Measurements from ENCODE around the gene ZNF787.
"Not testable (repeated sequence)": the region's sequence is repeated elsewhere in the genome, so short reads cannot be mapped to it uniquely, and the experiment has no call there.

Gene ZNF787

DNA sequence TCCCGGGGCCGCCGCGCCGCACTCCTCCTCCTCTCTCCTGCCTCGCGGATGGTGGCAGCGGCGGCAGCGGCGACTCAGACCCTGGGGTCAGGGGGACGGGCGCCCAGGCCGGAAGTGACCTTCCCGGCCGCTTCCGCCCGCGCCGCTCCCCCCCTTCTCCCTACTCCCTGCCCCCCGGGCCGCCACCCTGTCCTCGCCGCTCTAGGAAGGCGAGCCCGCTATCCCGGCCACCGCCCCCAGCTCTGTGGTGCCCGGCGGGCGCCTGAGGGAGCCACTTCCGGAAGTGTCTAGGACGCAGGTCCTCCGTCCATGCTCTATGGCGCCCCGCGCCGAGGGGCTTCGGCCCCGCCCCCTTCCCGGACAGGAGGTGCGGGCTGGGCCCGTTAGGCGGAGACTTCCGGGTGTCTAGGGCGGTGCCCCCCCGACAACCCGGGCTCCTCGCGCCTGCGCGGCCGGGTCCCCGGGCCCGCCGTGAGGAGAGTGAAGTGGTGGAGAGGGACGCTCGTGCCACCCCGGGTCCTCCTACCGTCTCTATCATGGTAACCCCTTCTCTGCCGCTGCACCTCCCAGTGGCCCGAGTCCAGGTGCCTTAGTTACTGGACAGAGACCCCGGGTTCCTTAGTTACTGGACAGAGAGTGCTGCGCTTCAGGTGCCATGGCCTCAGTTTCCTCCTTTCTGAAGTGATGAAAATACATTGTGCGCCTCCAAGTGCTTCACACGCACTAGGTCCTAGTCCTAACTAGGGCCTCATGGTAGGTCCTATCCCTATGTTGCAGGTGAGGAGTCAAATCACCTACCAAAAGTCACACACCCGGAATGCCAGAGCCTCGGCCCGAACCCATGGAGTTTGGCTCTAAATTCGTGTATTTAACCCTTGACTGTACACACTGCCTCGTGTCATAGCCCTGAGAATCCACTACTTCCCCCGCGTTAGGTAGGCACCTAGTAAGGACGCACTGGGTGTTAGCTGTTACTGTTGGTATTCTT lies at the start of gene ZNF787:
ZNF787 (minus strand) TSS at position 116 of the 988 bp plus-strand sequence. CDS start 18,078 bp downstream, outside the sequence.
- DNase-seq (ENCODE audit: low read depth): peak; percentile 96

DNA sequence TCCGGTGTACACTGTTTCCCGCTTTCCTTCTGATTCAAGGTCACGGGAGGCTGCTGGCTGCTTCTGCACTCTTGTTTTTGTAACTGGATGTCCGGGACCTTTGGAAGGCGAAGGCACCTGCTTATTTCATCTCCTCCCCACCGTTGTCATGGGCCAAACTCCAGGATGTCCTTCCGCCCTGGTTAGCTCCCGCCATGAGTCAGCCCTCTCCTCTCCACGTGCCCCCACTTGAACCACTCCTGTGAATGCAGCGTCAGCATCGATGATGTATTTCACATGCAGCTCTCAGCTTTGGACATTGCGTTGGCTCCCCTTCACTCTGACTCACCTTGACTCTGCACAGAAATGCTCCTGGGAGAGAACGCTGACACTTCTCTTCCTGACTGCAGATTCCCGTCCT lies 49.2 kb upstream of the ZNF787 start:
- DNase-seq (ENCODE audit: low read depth): peak; percentile 76

DNA sequence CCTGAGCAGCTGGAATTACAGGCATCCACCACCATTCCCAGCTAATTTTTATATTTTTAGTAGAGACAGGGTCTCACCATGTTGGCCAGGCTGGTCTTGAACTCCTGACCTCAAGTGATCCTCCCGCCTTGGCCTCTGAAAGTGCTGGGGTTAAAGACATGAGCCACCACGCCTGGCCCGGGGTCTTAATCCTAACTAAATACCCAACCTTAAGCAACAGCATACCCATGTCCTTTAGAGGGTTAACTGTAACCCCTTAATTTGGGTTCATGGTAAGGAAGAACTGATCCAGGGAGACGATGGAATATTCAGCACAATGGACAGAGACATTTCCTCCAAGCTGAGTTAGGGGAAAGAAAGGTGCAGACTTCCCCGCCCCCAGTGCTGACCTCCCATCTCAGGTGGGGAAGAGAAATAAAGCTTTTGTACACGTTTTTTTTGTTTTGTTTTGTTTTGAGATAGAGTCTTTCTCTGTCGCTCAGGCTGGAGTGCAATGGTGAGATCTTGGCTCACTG lies 46.0 kb upstream of the ZNF787 start:
- peak; percentile 12 for DNase-seq (ENCODE audit: low read depth)

- DNase-seq (ENCODE audit: low read depth): no peak
Measured at GRCh38 chr19:56163097-56163496, 42.0 kb upstream of the ZNF787 start.

DNA sequence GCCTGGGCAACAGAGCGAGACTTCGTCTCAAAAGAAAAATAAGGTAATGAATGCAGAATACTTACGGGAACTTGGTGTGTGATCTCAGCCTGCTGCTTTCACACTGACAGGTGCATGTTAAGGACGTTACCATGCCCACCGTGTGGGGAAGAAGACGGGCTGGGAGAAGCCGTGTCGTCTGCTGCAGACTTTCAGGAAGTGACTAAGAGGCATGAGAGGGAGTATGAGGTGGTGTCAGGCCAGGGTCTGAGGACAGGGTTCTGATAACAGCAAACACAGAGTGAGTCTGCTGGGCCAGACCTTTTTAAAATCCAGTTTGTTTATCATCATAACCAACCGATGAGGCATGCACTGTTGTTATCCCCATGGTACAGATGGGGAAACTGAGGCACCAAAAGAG lies 41.2 kb upstream of the ZNF787 start:
- DNase-seq (ENCODE audit: low read depth): peak; percentile 54

GRCh38 chr19:56161534-56161933 lies 40.4 kb upstream of the ZNF787 start:
- DNase-seq (ENCODE audit: low read depth): no peak

DNA sequence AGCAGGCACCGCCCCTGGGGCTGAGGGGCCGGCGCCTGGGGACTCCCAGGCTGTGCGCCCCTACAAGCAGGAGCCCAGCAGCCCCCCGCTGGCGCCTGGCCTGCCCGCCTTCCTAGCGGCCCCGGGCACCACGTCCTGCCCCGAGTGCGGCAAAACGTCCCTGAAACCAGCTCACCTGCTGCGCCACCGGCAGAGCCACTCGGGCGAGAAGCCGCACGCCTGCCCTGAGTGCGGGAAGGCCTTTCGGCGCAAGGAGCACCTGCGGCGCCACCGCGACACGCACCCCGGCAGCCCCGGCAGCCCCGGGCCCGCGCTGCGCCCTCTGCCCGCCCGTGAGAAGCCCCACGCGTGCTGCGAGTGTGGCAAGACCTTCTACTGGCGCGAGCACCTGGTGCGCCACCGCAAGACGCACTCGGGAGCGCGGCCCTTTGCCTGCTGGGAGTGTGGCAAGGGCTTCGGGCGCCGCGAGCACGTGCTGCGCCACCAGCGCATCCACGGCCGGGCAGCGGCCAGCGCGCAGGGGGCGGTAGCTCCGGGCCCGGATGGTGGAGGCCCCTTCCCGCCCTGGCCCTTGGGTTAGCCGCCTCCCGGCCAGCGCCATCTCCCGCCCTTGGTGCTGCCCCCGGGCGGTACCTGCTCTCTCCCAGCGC lies 38.7 kb upstream of the ZNF787 start:
- DNase-seq (ENCODE audit: low read depth): no peak

GRCh38 chr19:56159009-56159559 lies 38.0 kb upstream of the ZNF787 start:
- DNase-seq (ENCODE audit: low read depth): no peak

DNA sequence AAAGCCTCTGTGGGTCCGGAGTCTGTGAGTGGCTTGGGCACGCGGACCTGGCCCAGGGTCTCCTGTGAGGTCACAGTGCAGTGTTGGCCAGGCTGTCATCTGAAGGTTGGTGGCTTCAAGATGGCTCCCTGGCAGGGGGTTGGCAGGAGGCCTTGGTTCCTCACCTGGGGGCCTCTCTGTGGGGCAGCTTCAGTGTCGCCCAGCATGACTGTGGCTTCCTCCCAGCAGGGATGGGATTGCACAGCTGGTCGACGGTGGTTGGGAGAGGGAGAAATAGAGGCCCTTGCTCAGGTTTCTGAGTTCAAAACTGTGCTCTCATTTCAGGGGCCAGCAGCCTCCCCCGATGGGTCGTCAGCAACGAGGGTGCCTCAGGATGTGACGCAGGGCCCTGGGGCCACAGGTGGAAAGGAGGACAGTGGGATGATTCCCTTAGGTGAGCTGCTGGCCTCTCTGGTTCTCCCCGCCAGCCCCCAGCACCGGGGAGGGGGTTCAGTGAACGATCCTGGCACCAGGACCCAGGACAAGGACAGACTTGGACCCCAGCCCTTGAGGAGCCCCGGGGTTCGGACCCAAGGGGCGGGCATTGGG lies 37.2 kb upstream of the ZNF787 start:
- no peak for DNase-seq (ENCODE audit: low read depth)

- DNase-seq (ENCODE audit: low read depth): no peak
Measured at GRCh38 chr19:56156768-56157167, 35.7 kb upstream of the ZNF787 start.

DNA sequence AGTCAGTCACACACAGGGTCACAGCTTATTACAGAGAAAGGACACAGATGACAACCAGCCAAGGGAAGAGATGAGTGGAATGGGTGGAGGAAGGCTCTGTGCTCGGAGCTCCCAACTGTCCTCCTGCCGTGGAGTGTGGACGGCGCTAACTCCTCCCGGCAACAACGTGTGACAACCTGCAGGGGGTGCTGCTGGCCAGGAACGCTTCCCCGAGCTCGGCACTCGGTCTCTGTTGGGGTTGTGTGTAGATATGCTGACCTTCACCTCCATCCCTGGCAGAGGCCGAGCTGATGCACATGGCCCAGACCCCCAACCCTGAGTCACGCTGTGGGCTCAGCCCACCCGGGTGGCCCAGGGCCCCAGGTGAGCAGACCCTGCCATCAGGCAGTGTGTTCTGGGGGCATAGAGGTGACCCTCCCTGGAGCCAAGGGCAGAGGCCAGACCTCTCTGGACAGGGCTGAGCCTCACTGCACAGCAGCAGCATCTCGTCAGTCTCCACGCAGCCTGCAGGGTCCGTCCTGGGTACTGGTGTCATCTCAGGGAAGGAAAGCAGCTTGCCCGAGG lies 34.1 kb upstream of the ZNF787 start:
- no peak for DNase-seq (ENCODE audit: low read depth)

DNA sequence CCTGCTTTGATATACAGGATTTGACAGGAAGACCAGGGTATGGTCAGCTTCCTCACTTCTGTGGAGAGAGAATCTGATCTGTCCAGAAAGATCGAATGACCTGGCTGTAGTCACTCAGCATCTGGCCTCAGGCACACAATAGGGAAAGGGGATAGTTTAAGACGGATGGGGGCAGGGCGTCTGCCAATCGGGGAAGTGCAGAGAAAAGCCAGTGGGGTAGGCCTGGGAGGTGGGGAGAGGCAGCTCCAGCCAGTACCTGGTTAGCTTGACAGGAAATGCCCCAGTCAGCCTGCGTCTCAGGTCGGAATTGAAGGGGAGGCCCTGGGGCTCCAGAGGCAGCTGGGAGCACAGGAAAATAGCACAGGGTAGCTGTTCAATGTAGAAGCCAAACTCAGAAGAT lies 32.4 kb upstream of the ZNF787 start:
- DNase-seq (ENCODE audit: low read depth): no peak

GRCh38 chr19:56152644-56153043 lies 31.5 kb upstream of the ZNF787 start:
- DNase-seq (ENCODE audit: low read depth): no peak

DNA sequence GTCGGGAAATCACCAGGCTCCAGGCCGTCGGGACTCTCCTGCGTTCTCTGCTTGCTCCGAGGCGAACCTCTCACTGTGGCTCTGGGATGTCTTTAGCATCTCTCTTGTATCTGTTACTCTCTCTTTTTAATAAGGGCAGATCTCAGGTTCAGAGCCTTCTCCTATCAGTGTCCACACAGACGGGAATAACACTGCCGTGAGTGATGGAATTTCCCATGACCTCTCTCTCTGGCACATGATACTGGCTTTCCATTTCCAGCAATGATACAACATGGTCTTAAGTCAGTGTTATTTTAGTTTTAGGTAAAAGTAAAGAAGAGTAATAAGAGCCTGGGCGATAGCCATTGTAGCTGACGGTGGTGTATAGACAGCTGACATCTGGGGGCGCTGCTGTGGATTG lies 29.3 kb upstream of the ZNF787 start:
- no peak for DNase-seq (ENCODE audit: low read depth)

DNA sequence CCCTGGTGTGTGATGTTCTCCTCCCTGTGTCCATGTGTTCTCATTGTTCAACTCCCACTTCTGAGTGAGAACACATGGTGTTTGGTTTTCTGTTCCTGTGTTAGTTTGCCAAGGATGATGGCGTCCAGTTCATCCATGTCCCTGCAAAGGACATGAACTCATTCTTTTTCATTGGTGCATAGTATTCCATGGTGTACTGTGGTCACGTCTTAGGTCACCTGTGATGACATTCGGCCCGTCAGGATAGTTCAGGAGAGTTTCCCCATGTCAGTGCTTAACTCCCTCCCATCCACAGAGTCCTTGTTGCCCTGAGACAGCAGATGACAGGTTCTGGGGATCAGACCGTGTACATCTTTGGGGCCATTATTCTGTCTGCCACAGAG lies 28.6 kb upstream of the ZNF787 start:
- no peak for DNase-seq (ENCODE audit: low read depth)

- DNase-seq (ENCODE audit: low read depth): not testable (repeated sequence)
Measured at GRCh38 chr19:56148955-56149655, 28.0 kb upstream of the ZNF787 start.

DNA sequence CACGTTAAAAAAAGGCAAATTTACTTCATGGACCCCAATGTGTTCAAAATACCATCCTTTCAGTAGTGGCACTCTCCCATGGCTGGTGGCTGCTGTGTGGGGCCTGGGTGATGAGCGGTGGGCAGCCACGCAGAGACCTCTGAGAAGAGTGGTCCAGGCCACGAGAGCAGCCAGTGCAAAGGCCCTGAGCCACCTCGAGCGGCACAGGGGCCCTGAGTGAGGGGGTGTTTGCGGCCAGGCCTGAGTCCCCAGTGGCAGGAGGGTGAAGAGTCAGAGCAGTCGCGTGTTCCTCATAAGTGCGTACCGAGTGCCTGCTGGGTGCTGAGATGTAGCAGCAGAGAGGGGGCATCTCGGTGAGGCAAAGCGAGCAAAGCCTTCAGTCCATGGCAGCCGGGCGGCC lies 27.0 kb upstream of the ZNF787 start:
- no peak for DNase-seq (ENCODE audit: low read depth)

- DNase-seq (ENCODE audit: low read depth): no peak
Measured at GRCh38 chr19:56147307-56147706, 26.2 kb upstream of the ZNF787 start.

DNA sequence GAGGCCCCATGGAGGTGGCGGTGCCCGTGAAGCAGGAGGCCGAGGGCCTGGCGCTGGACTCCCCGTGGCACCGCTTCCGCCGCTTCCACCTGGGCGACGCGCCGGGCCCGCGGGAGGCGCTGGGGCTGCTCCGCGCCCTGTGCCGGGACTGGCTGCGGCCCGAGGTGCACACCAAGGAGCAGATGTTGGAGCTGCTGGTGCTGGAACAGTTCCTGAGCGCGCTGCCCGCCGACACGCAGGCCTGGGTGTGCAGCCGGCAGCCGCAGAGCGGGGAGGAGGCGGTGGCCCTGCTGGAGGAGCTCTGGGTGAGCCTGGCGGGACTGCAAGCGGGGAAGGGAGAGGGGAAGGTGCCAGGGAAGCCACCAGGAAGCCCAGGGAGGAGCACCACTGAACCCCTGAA lies 25.8 kb upstream of the ZNF787 start:
- DNase-seq (ENCODE audit: low read depth): no peak

DNA sequence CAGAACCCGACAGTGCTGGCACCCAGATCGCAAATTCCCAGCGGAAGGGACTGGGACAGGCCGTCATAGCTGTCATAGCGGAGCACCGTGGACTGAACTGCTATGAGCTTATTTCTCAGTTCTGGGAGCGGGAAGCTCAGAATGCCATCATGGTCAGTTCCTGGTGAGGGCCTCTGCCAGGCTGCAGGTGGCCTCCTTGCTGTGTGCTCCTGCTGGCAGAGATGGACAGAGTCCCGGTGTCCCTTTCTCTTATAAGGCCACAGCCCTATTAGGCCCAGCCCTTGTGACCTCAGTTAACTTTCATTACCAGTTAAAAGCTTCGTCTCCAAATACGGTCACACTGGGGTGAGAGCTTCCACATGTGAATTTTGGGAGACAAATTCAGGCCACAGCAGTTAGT lies 24.6 kb upstream of the ZNF787 start:
- no peak for DNase-seq (ENCODE audit: low read depth)

DNA sequence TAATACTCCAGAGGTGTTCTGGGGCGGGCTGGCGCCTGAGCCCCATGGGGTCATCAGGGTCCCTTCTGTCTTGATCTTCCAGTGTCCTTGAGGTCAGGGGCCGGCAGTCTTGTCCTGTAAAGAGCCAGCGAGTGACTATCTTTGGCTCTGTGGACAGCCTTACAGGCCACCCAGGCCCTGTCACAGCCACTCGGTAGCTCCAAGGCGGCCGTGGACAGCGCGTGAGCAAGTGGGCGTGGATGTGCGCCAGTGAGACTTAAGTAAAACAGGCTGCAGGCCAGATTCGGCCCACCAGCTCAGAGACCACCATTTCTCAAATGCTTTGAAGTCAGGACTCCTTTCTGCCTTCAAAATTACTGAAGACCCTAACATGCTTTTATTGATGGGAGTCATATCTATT lies 23.7 kb upstream of the ZNF787 start:
- DNase-seq (ENCODE audit: low read depth): no peak
